GM19238 (cell line): ENCODE measurements around the gene PKD2L2.
"Not testable (repeated sequence)": the region's sequence is repeated elsewhere in the genome, so short reads cannot be mapped to it uniquely, and the experiment has no call there.

Source experiments
- DNase-seq: peaks from one replicate; pipeline ENCODE4 v3.0.0; 2011; ENCODE audit warnings: low spot score; ENCODE audit not compliant: insufficient read length

PKD2L2 gene

GRCh38 chr5:137954131-137954879 is 65.0 kb downstream of the PKD2L2 start:
- no peak for DNase-seq

GRCh38 chr5:137957948-137958347 is 68.7 kb downstream of the PKD2L2 start:
- no peak for DNase-seq

- DNase-seq, result no peak
These were observed 70.2 kb downstream of the PKD2L2 start for GRCh38 chr5:137959488-137959887.

- no peak for DNase-seq
These were observed 70.9 kb downstream of the PKD2L2 start for GRCh38 chr5:137960141-137960540.

- no peak for DNase-seq
These were observed 71.6 kb downstream of the PKD2L2 start for GRCh38 chr5:137960819-137961218.

- DNase-seq, result not testable (repeated sequence)
These were observed 81.1 kb downstream of the PKD2L2 start for GRCh38 chr5:137970384-137970783.

- DNase-seq, result no peak
These were observed 86.0 kb downstream of the PKD2L2 start for GRCh38 chr5:137975208-137975607.

- DNase-seq, result no peak
These were observed 100.2 kb downstream of the PKD2L2 start for GRCh38 chr5:137989419-137989818.
